HepG2 (cell line): ENCODE results near the gene HCRTR1. TPM values are rescaled to one million over a fixed set of nuclear protein-coding genes. Genes with fewer than 3 reads are reported as not detected.

Source experiments
- ATAC-seq: fragments of 200-7000 bp; cut with Tn5 transposase; 3 replicates; pipeline ENCODE4 v1.9.1; 2020; ENCODE audit warnings: mild to moderate bottlenecking, moderate library complexity
- BruUV-seq: library from RNA; stranded (reverse); fragments of 400-500 nt; replicated peaks from 2 replicates; lab custom pipeline; 2021; lab: Mats Ljungman, UMichigan
- CTCF ChIA-PET: fragments of 300-600 bp; formaldehyde crosslinking; extraction: SDS; loops from one replicate; lab custom pipeline; 2021; ENCODE audit warnings: low total read pairs, inconsistent platforms, low intra/inter-chr PET ratio; lab: Yijun Ruan, JAX
- POLR2A ChIA-PET: fragments of 350-600 bp; sonication (Branson Sonifier 250); formaldehyde crosslinking; loops from one replicate; lab custom pipeline; 2020; ENCODE audit warnings: antibody characterized with exemption, inconsistent platforms; lab: Yijun Ruan, JAX
- DNase-seq: peaks from one replicate; pipeline ENCODE4 v3.0.0-alpha.2; 2015; ENCODE audit warnings: low spot score
- FAIRE-seq: peaks from 3 replicates; lab custom pipeline; 2011; peaks lifted over from hg19 to GRCh38; lab: Jason Lieb, UNC
- H2AFZ ChIP-seq: one replicate; pipeline ENCODE4 v1.6.1; 2011; ENCODE audit warnings: low read length, inconsistent platforms
- H3K27ac ChIP-seq: fragments of 300-600 bp; 3 replicates; pipeline ENCODE4 v1.8.0; 2011; ENCODE audit warnings: mixed run types, mild to moderate bottlenecking, mixed read lengths, low read length, inconsistent platforms; ENCODE audit not compliant: insufficient read depth; ENCODE audit errors: extremely low read length
- H3K27me3 ChIP-seq, 2 experiments: fragments of 200-600 bp in 1 of 2; 2 replicates in 1 of 2; 3 replicates in 1 of 2; pipeline versions ENCODE4 v1.6.0 to v1.8.0; 2011; ENCODE audit warnings: low read length in 2 of 2, mild to moderate bottlenecking in 2 of 2, moderate library complexity in 2 of 2, inconsistent platforms in 1 of 2; ENCODE audit not compliant: insufficient read depth in 2 of 2, control insufficient read depth in 1 of 2
- H3K36me3 ChIP-seq, 2 experiments: fragments of 200-600 bp in 1 of 2; replicated peaks in 1 of 2; 2 replicates in 1 of 2; 3 replicates in 1 of 2; pipeline versions ENCODE4 v1.5.1 to v1.8.0; 2011; ENCODE audit warnings: low read length in 2 of 2, inconsistent platforms in 1 of 2; ENCODE audit not compliant: insufficient read depth in 2 of 2, control insufficient read depth in 1 of 2
- H3K4me1 ChIP-seq: 2 replicates; pipeline ENCODE4 v1.5.1; 2012; ENCODE audit warnings: low read length, inconsistent platforms; ENCODE audit not compliant: insufficient read depth
- H3K4me2 ChIP-seq: 2 replicates; pipeline ENCODE4 v1.6.0; 2011; ENCODE audit warnings: low read depth, low read length, inconsistent platforms
- H3K4me3 ChIP-seq, 3 experiments: fragments of 200-600 bp in 1 of 3; sonication (generic), shearing (Covaris generic) in 1 of 3; replicated peaks in 1 of 3; 2 replicates each; pipeline ENCODE4 v1.5.1; 2011 to 2016; ENCODE audit warnings: low read length in 3 of 3, inconsistent platforms in 2 of 3, low read depth in 2 of 3, mild to moderate bottlenecking in 2 of 3, control low read depth in 1 of 3, mixed read lengths in 1 of 3; ENCODE audit not compliant: insufficient read depth in 1 of 3
- H3K79me2 ChIP-seq: one replicate; pipeline ENCODE4 v1.6.1; 2011; ENCODE audit warnings: low read length, inconsistent platforms; ENCODE audit not compliant: insufficient read depth
- H3K9ac ChIP-seq: 2 replicates; pipeline ENCODE4 v1.6.0; 2011; ENCODE audit warnings: mild to moderate bottlenecking, low read depth, low read length, inconsistent platforms; ENCODE audit not compliant: insufficient read depth
- H3K9me3 ChIP-seq: 2 replicates; pipeline ENCODE4 v1.5.1; 2012; ENCODE audit warnings: mild to moderate bottlenecking, low read length
- H4K20me1 ChIP-seq: 2 replicates; pipeline ENCODE4 v1.6.0; 2011; ENCODE audit warnings: inconsistent platforms, mild to moderate bottlenecking, low read length, moderate library complexity; ENCODE audit not compliant: insufficient read depth
- AGO1 ChIP-seq: fragments of 200-400 bp; formaldehyde crosslinking; IDR thresholded peaks from 2 replicates; pipeline ENCODE4 v1.6.1; 2017; ENCODE audit warnings: mild to moderate bottlenecking, low read depth, low read length, moderate library complexity; ENCODE audit not compliant: poor library complexity, severe bottlenecking
- ATRX ChIP-seq: sonication (generic); formaldehyde crosslinking; IDR thresholded peaks from 2 replicates; pipeline ENCODE4 v1.4.0; 2020; ENCODE audit warnings: missing genetic modification reagents, borderline replicate concordance
- FOXK2 ChIP-seq: fragments of 450-650 bp; IDR thresholded peaks from 2 replicates; pipeline ENCODE4 v1.6.1; 2016
- KLF9 ChIP-seq: IDR thresholded peaks from 2 replicates; pipeline ENCODE4 v1.6.1; 2016; ENCODE audit warnings: low read depth
- PLRG1 ChIP-seq: fragments of 450-650 bp; conservative IDR thresholded peaks from 2 replicates; pipeline ENCODE4 v1.6.1; 2016
- ZBTB38 ChIP-seq: sonication (generic); formaldehyde crosslinking; IDR thresholded peaks from 2 replicates; pipeline ENCODE4 v1.5.1; 2020; ENCODE audit warnings: mild to moderate bottlenecking, missing genetic modification reagents
- ZC3H13 ChIP-seq: sonication (generic); formaldehyde crosslinking; IDR thresholded peaks from 2 replicates; pipeline ENCODE4 v1.8.1; 2023; ENCODE audit warnings: mild to moderate bottlenecking, missing genetic modification reagents, moderate library complexity
- ZKSCAN8 ChIP-seq: IDR thresholded peaks from 2 replicates; pipeline ENCODE4 v1.6.1; 2016; ENCODE audit warnings: borderline replicate concordance, missing genetic modification reagents, missing compliant biosample characterization
- ZMYM2 ChIP-seq: sonication (generic); formaldehyde crosslinking; IDR thresholded peaks from 2 replicates; pipeline ENCODE4 v1.8.0; 2022; ENCODE audit warnings: mild to moderate bottlenecking, missing genetic modification reagents
- ZNF121 ChIP-seq: sonication (generic); formaldehyde crosslinking; IDR thresholded peaks from 2 replicates; pipeline ENCODE4 v1.5.0; 2020; ENCODE audit warnings: mild to moderate bottlenecking, missing genetic modification reagents
- WGBS: methylation state at CpG from one replicate; pipeline ENCODE4 v1.1.6; 2017; ENCODE audit warnings: low lambda C conversion rate; 5-methylcytosine and 5-hydroxymethylcytosine counted together
- in situ Hi-C: cut with HindIII; loops from 2 replicates; pipeline ENCODE4 v1.10.0; 2017; ENCODE audit warnings: low pct_unique_long_range_greater_than_20kb; ENCODE audit not compliant: extremely low pct_ligation_motif_present
- intact Hi-C: fragments of 100-400 bp; cut with micrococcal nuclease; formaldehyde crosslinking; loops from one replicate; pipeline ENCODE4 v1.10.0; 2022; ENCODE audit not compliant: unreplicated experiment
- polyA plus RNA-seq, 8 experiments: library from polyadenylated mRNA; depleted of rRNA in 3 of 8; stranded (reverse) in 7 of 8; unstranded in 1 of 8; fragments of >200 nt; fragmentation: Illumina TruSeq in 4 of 8; extraction: Trizol in 4 of 8; gene quantifications; 2 replicates each; pipeline versions ENCODE4 v1.2.1 to v1.2.3, GENCODE V29; 2011 to 2016; ENCODE audit warnings: low read depth in 4 of 8, missing spikeins in 1 of 8, mixed read lengths in 1 of 8; ENCODE audit not compliant: insufficient read depth in 1 of 8
- total RNA-seq, 5 experiments: library from RNA; depleted of rRNA; stranded (reverse); fragments of >200 nt; fragmentation: Illumina TruSeq; extraction: Trizol; gene quantifications; 2 replicates each; pipeline ENCODE4 v1.2.3, GENCODE V29; 2016; ENCODE audit warnings: low read depth in 1 of 5
- TF ChIP-seq, protein P1 (sequence below): sonication (generic); formaldehyde crosslinking; IDR thresholded peaks from 2 replicates; pipeline ENCODE4 v1.4.0; 2020; ENCODE audit warnings: mild to moderate bottlenecking, missing genetic modification reagents
- TF ChIP-seq, protein P2 (sequence below): IDR thresholded peaks from 2 replicates; pipeline ENCODE4 v1.6.1; 2016
- TF ChIP-seq, protein P3 (sequence below): sonication (generic); formaldehyde crosslinking; IDR thresholded peaks from 2 replicates; pipeline ENCODE4 v1.5.0; 2020; ENCODE audit warnings: mild to moderate bottlenecking, missing genetic modification reagents, borderline replicate concordance
- TF ChIP-seq, protein P4 (sequence below): sonication (generic); IDR thresholded peaks from 2 replicates; pipeline ENCODE4 v1.6.1; 2016; ENCODE audit warnings: low read depth, borderline replicate concordance
- TF ChIP-seq, protein P5 (sequence below): sonication (generic); formaldehyde crosslinking; IDR thresholded peaks from 2 replicates; pipeline ENCODE4 v1.5.1; 2020; ENCODE audit warnings: missing genetic modification reagents, mild to moderate bottlenecking, borderline replicate concordance

The HCRTR1 gene
- total and polyA plus RNA-seq, 2 of the 13 experiments (the other 11 are each of a cell fraction or from before 2014, with no cell fraction given): not detected

DNA sequence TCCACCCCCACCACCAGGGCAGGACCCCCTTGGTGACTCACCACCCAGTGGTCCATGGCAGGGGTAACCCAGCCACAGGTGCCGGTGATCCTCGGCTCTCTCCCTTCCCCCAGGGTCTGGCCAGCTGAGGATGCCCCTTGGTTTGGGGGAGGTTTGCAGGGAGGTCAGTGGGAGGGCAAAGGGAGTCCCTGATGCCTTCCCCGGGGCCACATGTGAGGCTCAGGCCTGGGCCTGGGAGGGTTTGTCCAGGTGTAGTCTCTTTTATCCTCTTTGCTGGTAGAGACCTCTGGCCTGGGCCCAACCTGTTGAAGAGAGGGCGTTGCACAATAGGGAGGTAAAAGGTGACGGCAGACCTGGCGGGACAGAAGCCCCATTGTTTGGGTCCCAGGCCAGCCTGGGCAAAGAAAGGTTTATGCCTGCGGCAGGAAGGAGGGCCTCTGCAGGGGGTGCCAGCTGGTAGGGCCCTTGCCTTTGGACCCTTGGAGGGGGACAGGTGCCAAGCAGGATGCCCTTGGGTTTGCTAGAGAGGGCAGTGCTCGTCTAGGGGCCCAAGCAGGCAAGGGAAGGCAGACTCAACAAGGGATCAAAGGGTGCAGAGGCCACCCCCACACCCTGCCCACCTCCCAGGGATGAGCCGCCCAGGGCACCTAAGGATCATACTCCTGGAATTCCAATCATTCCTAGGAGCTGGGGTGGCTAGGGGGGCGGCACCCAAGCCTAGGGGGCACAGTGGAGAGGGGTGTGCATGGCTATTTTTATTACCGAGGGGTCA is 41.9 kb upstream of the HCRTR1 start (continued):
- TF ChIP-seq, protein P1, sequence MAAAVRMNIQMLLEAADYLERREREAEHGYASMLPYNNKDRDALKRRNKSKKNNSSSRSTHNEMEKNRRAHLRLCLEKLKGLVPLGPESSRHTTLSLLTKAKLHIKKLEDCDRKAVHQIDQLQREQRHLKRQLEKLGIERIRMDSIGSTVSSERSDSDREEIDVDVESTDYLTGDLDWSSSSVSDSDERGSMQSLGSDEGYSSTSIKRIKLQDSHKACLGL (CRISPR knock-in tag): no peak
- peak; percentile 36; the same call in 1 of the 2 replicates for TF ChIP-seq ZKSCAN8 (CRISPR knock-in tag)

DNA sequence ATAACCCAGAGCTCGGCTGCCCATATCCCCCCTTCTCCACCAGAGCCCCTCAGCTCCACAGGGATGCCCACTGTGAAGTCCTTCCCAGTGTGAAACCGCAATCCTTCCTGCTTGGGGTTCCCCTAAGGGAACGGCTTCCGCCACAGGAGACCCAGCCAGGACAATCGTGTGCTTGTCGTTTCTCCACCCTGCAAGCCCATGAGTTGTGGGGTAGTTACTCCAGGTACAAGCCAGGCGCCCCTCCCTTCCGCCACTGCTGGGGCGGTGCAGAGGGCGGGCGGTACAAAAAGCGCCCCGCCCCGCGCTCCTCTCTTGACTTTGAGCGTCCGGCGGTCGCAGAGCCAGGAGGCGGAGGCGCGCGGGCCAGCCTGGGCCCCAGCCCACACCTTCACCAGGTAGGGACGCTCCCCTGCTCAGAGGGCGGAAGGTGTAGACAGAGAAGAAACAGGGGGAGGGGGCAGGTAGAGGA is 41.3 kb upstream of the HCRTR1 start, which contains the start of gene TINAGL1:
TSS of gene TINAGL1 (plus strand) at position 315 of the 469 bp plus-strand sequence. CDS start 634 bp downstream, outside the sequence.
- POLR2A ChIA-PET: interaction anchor here (1.2 to 3.1 kb wide), 3 partner anchors 8 to 69 kb away, joined by 3 to 22 read pairs (median 5); partner anchors contain the start of gene PEF1
- Histone ChIP-seq H3K9me3 (no peaks in the 10 kb centered on the region), H3K9ac (peak within 1 kb of the TSS; percentile 72), H3K4me3 (peak within 1 kb of the TSS; percentile 69 to 84 (median 79)), H3K27ac (peak within 1 kb of the TSS; percentile 94), H2AFZ (no peak within 1 kb of the TSS), H3K27me3 (no peaks in the 10 kb centered on the region; a peak in 1 of 5 replicates), H3K4me1 (peaks cover 88% of the 10 kb centered on the region), H3K36me3 (peaks cover 0 to 3% of the 10 kb centered on the region in 2 experiments; a peak in 2 of 5 replicates), H4K20me1 (0 out of 2 replicates have a peak, but pooled peaks cover 2% of the 10 kb centered on the region), H3K79me2 (peaks cover 21% of the 10 kb centered on the region), H3K4me2 (peak within 1 kb of the TSS; percentile 96)
- no TSS peak for BruUV-seq
- 2% methylated on average over 21 of the region's 25 CpGs for WGBS
- FAIRE-seq (peak; percentile 71), DNase-seq (peak; percentile 81), ATAC-seq (peak; percentile 77)
- intact Hi-C loops: no loop called here
- CTCF ChIA-PET: no interaction called here
- in situ Hi-C loops: no loop called here
- no peak for TF ChIP-seq ZNF121
- no peak for TF ChIP-seq KLF9 (CRISPR knock-in tag)
- no peak for TF ChIP-seq ZMYM2 (CRISPR knock-in tag)
- TF ChIP-seq, protein P2, sequence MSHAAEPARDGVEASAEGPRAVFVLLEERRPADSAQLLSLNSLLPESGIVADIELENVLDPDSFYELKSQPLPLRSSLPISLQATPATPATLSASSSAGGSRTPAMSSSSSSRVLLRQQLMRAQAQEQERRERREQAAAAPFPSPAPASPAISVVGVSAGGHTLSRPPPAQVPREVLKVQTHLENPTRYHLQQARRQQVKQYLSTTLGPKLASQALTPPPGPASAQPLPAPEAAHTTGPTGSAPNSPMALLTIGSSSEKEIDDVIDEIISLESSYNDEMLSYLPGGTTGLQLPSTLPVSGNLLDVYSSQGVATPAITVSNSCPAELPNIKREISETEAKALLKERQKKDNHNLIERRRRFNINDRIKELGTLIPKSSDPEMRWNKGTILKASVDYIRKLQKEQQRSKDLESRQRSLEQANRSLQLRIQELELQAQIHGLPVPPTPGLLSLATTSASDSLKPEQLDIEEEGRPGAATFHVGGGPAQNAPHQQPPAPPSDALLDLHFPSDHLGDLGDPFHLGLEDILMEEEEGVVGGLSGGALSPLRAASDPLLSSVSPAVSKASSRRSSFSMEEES (CRISPR knock-in tag): no peak
- TF ChIP-seq ZC3H13: no peak
- TF ChIP-seq, protein P3, sequence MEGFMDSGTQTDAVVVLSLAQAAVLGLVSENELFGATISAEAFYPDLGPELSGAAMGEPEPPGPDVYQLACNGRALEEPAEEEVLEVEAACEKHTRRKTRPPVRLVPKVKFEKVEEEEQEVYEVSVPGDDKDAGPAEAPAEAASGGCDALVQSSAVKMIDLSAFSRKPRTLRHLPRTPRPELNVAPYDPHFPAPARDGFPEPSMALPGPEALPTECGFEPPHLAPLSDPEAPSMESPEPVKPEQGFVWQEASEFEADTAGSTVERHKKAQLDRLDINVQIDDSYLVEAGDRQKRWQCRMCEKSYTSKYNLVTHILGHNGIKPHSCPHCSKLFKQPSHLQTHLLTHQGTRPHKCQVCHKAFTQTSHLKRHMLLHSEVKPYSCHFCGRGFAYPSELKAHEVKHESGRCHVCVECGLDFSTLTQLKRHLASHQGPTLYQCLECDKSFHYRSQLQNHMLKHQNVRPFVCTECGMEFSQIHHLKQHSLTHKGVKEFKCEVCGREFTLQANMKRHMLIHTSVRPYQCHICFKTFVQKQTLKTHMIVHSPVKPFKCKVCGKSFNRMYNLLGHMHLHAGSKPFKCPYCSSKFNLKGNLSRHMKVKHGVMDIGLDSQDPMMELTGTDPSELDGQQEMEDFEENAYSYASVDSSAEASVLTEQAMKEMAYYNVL (CRISPR knock-in tag): no peak
- no peak for TF ChIP-seq ZBTB38 (CRISPR knock-in tag)
- TF ChIP-seq, protein P4, sequence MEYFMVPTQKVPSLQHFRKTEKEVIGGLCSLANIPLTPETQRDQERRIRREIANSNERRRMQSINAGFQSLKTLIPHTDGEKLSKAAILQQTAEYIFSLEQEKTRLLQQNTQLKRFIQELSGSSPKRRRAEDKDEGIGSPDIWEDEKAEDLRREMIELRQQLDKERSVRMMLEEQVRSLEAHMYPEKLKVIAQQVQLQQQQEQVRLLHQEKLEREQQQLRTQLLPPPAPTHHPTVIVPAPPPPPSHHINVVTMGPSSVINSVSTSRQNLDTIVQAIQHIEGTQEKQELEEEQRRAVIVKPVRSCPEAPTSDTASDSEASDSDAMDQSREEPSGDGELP: peak; percentile 34; the same call in 1 of the 2 replicates
- no peak for TF ChIP-seq AGO1
- no peak for TF ChIP-seq ATRX (CRISPR knock-in tag)
- TF ChIP-seq FOXK2: no peak
- no peak for TF ChIP-seq PLRG1
- TF ChIP-seq, protein P5, sequence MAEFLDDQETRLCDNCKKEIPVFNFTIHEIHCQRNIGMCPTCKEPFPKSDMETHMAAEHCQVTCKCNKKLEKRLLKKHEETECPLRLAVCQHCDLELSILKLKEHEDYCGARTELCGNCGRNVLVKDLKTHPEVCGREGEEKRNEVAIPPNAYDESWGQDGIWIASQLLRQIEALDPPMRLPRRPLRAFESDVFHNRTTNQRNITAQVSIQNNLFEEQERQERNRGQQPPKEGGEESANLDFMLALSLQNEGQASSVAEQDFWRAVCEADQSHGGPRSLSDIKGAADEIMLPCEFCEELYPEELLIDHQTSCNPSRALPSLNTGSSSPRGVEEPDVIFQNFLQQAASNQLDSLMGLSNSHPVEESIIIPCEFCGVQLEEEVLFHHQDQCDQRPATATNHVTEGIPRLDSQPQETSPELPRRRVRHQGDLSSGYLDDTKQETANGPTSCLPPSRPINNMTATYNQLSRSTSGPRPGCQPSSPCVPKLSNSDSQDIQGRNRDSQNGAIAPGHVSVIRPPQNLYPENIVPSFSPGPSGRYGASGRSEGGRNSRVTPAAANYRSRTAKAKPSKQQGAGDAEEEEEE (CRISPR knock-in tag): no peak
